Memory B cell (primary cell): ENCODE measurements around the gene ATXN2.

Experiments used
- ATAC-seq: fragments of 150-1000 bp; cut with Tn5 transposase; 2 replicates; pipeline ENCODE4 v1.10.0; 2021; ENCODE audit warnings: low read depth, mild to moderate bottlenecking, moderate library complexity
- DNase-seq, 2 donors: peaks; one replicate each; pipeline ENCODE4 v3.0.0; 2022; ENCODE audit warnings: low spot score in 2 of 2
- H3K27ac Mint-ChIP-seq: one replicate; pipeline ENCODE4 v1.8.0; 2022; ENCODE audit warnings: mild to moderate bottlenecking, moderate library complexity, mixed read lengths
- H3K27me3 Mint-ChIP-seq: one replicate; pipeline ENCODE4 v1.8.0; 2022; ENCODE audit warnings: mixed read lengths
- H3K36me3 Mint-ChIP-seq: one replicate; pipeline ENCODE4 v1.8.0; 2022; ENCODE audit warnings: mild to moderate bottlenecking, mixed read lengths
- H3K4me1 Mint-ChIP-seq: one replicate; pipeline ENCODE4 v1.8.0; 2022; ENCODE audit warnings: mixed read lengths
- H3K4me3 Mint-ChIP-seq: one replicate; pipeline ENCODE4 v1.8.0; 2022; ENCODE audit warnings: mild to moderate bottlenecking, moderate library complexity, mixed read lengths
- H3K9me3 Mint-ChIP-seq: one replicate; pipeline ENCODE4 v1.8.0; 2022; ENCODE audit warnings: mixed read lengths

ATXN2 gene

GRCh38 chr12:111419784-111420183, 179.3 kb downstream of the ATXN2 start:
- H3K4me3 Mint-ChIP-seq, result no peak overlapping the region
- H3K27me3 Mint-ChIP-seq, result no peaks in the 10 kb centered on the region
- no peak overlapping the region for H3K27ac Mint-ChIP-seq
- H3K9me3 Mint-ChIP-seq, result no peaks in the 10 kb centered on the region
- no peak for ATAC-seq
- no peak for DNase-seq
- peaks cover 9% of the 10 kb centered on the region for H3K36me3 Mint-ChIP-seq
- peaks cover 16% of the 10 kb centered on the region for H3K4me1 Mint-ChIP-seq

- H3K36me3 Mint-ChIP-seq, result peaks cover 9% of the 10 kb centered on the region
- H3K9me3 Mint-ChIP-seq, result no peaks in the 10 kb centered on the region
- no peak overlapping the region for H3K4me3 Mint-ChIP-seq
These were observed 180.6 kb downstream of the ATXN2 start for GRCh38 chr12:111418594-111418880.

GRCh38 chr12:111417784-111418593, 181.1 kb downstream of the ATXN2 start:
- H3K27ac Mint-ChIP-seq, result no peak overlapping the region
- H3K9me3 Mint-ChIP-seq, result no peaks in the 10 kb centered on the region
- H3K4me1 Mint-ChIP-seq, result peaks cover 27% of the 10 kb centered on the region
- DNase-seq (no peak), ATAC-seq (no peak)
- H3K36me3 Mint-ChIP-seq, result peaks cover 12% of the 10 kb centered on the region
- H3K27me3 Mint-ChIP-seq, result no peaks in the 10 kb centered on the region
- no peak overlapping the region for H3K4me3 Mint-ChIP-seq

More at GRCh38 chr12:111418594-111418880, 180.6 kb downstream of the ATXN2 start:
- ATAC-seq, result no peak
- Mint-ChIP-seq H3K4me1 (peaks cover 22% of the 10 kb centered on the region), H3K27ac (no peak overlapping the region), H3K27me3 (no peaks in the 10 kb centered on the region)
- no peak for DNase-seq

- no peak overlapping the region for H3K4me3 Mint-ChIP-seq
- ATAC-seq (no peak), DNase-seq (no peak)
- H3K27ac Mint-ChIP-seq, result no peak overlapping the region
- no peaks in the 10 kb centered on the region for H3K27me3 Mint-ChIP-seq
- H3K4me1 Mint-ChIP-seq, result peaks cover 34% of the 10 kb centered on the region
- H3K9me3 Mint-ChIP-seq, result no peaks in the 10 kb centered on the region
- H3K36me3 Mint-ChIP-seq, result peaks cover 12% of the 10 kb centered on the region
These were observed 181.8 kb downstream of the ATXN2 start for GRCh38 chr12:111417290-111417689.

GRCh38 chr12:111414711-111415252, 184.3 kb downstream of the ATXN2 start:
- no peak for DNase-seq
- Mint-ChIP-seq H3K4me1 (peaks cover 48% of the 10 kb centered on the region), H3K4me3 (no peak overlapping the region), H3K9me3 (no peaks in the 10 kb centered on the region), H3K27me3 (no peaks in the 10 kb centered on the region), H3K27ac (peak overlapping the region; percentile 30), H3K36me3 (peaks cover 7% of the 10 kb centered on the region)
- no peak for ATAC-seq

GRCh38 chr12:111413442-111414086, 185.6 kb downstream of the ATXN2 start:
- DNase-seq (no peak), ATAC-seq (no peak)
- peaks cover 52% of the 10 kb centered on the region for H3K4me1 Mint-ChIP-seq
- H3K9me3 Mint-ChIP-seq, result no peaks in the 10 kb centered on the region
- no peak overlapping the region for H3K4me3 Mint-ChIP-seq
- H3K27me3 Mint-ChIP-seq, result no peaks in the 10 kb centered on the region
- H3K27ac Mint-ChIP-seq, result peak overlapping the region; percentile 87
- H3K36me3 Mint-ChIP-seq, result peaks cover 4% of the 10 kb centered on the region

- peak overlapping the region; percentile 38 for H3K4me3 Mint-ChIP-seq
- ATAC-seq (no peak), DNase-seq (no peak)
- peaks cover 57% of the 10 kb centered on the region for H3K4me1 Mint-ChIP-seq
- no peaks in the 10 kb centered on the region for H3K27me3 Mint-ChIP-seq
- H3K36me3 Mint-ChIP-seq, result peaks cover 4% of the 10 kb centered on the region
- H3K9me3 Mint-ChIP-seq, result no peaks in the 10 kb centered on the region
- H3K27ac Mint-ChIP-seq, result peak overlapping the region; percentile 87
These were observed 186.2 kb downstream of the ATXN2 start for GRCh38 chr12:111412830-111413441.

- Mint-ChIP-seq H3K9me3 (no peaks in the 10 kb centered on the region), H3K27ac (peak overlapping the region; percentile 87), H3K27me3 (no peaks in the 10 kb centered on the region), H3K36me3 (peaks cover 4% of the 10 kb centered on the region), H3K4me1 (peaks cover 61% of the 10 kb centered on the region), H3K4me3 (peak overlapping the region; percentile 69)
- DNase-seq (no peak), ATAC-seq (peak; percentile 30)
These were observed 186.9 kb downstream of the ATXN2 start for GRCh38 chr12:111412007-111412829.

- Mint-ChIP-seq H3K9me3 (no peaks in the 10 kb centered on the region), H3K36me3 (peaks cover 4% of the 10 kb centered on the region), H3K27ac (peak overlapping the region; percentile 87), H3K4me1 (peaks cover 62% of the 10 kb centered on the region), H3K27me3 (no peaks in the 10 kb centered on the region), H3K4me3 (no peak overlapping the region)
- DNase-seq (no peak), ATAC-seq (no peak)
These were observed 187.8 kb downstream of the ATXN2 start for GRCh38 chr12:111411185-111411764.

- Mint-ChIP-seq H3K27me3 (no peaks in the 10 kb centered on the region), H3K36me3 (peaks cover 4% of the 10 kb centered on the region), H3K27ac (peak overlapping the region; percentile 87), H3K9me3 (no peaks in the 10 kb centered on the region), H3K4me3 (peak overlapping the region; percentile 75), H3K4me1 (peaks cover 60% of the 10 kb centered on the region)
- no peak for DNase-seq
- ATAC-seq, result no peak
These were observed 188.5 kb downstream of the ATXN2 start for GRCh38 chr12:111410431-111411184.

- Mint-ChIP-seq H3K27me3 (no peaks in the 10 kb centered on the region), H3K4me3 (peak overlapping the region; percentile 75), H3K9me3 (no peaks in the 10 kb centered on the region), H3K4me1 (peaks cover 56% of the 10 kb centered on the region), H3K27ac (peak overlapping the region; percentile 87), H3K36me3 (peaks cover 4% of the 10 kb centered on the region)
- DNase-seq (no peak), ATAC-seq (no peak)
These were observed 189.2 kb downstream of the ATXN2 start for GRCh38 chr12:111409780-111410430.

- Mint-ChIP-seq H3K4me1 (peaks cover 57% of the 10 kb centered on the region), H3K36me3 (peaks cover 2% of the 10 kb centered on the region), H3K27me3 (no peaks in the 10 kb centered on the region), H3K27ac (peak overlapping the region; percentile 93), H3K9me3 (no peaks in the 10 kb centered on the region), H3K4me3 (peak overlapping the region; percentile 70)
- no peak for ATAC-seq
- DNase-seq, result no peak
These were observed 189.7 kb downstream of the ATXN2 start for GRCh38 chr12:111409403-111409779.
